ENCODE results near the gene CLEC16A. TPM values are rescaled to one million over a fixed set of nuclear protein-coding genes. Genes with fewer than 3 reads are reported as not detected.

The CLEC16A gene
- total RNA-seq, 1 experiment from 2014 or later, result 17.4 TPM

DNA sequence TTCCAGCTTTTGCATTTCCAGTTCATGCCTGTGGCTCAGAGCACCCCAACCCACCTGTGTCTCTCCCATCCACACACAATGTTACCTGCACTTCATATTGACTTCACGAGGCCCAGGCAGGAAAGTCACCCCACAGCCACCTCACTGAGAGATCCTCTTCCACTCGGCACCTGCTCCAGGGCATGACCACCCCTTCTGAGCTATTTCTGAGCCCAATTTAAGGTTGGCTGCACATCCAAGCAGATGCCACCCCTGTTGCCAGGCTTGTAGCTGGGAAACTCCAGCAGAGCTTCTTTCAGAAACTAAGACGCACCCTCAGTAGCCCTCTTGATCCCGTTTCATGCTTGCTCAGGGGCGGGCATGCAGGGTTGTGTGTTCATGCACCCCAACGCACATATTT lies 223.2 kb downstream of the CLEC16A start:
- DNase-seq, result no peak
- Histone ChIP-seq H2AFZ (ENCODE audit: low read length) (no peak overlapping the region), H3K4me1 (ENCODE audit: low read length) (no peaks in the 10 kb centered on the region), H3K4me3 (ENCODE audit: low read length) (no peak overlapping the region), H3K36me3 (ENCODE audit: insufficient read depth, low read length) (no peaks in the 10 kb centered on the region), H3K27me3 (ENCODE audit: low read length) (no peaks in the 10 kb centered on the region), H3K79me2 (ENCODE audit: low read length) (no peaks in the 10 kb centered on the region), H3K27ac (ENCODE audit: low read length) (no peak overlapping the region), H3K9me2 (replicated peaks; ENCODE audit: insufficient read depth, low read length) (no peaks in the 10 kb centered on the region), H3K4me2 (ENCODE audit: low read depth, low read length, poor library complexity, severe bottlenecking) (no peak overlapping the region), H3K9me3 (ENCODE audit: low read length) (no peaks in the 10 kb centered on the region), H4K20me1 (ENCODE audit: insufficient read depth, low read depth, low read length) (no peaks in the 10 kb centered on the region), H3K9ac (ENCODE audit: low read length) (no peak overlapping the region)

DNA sequence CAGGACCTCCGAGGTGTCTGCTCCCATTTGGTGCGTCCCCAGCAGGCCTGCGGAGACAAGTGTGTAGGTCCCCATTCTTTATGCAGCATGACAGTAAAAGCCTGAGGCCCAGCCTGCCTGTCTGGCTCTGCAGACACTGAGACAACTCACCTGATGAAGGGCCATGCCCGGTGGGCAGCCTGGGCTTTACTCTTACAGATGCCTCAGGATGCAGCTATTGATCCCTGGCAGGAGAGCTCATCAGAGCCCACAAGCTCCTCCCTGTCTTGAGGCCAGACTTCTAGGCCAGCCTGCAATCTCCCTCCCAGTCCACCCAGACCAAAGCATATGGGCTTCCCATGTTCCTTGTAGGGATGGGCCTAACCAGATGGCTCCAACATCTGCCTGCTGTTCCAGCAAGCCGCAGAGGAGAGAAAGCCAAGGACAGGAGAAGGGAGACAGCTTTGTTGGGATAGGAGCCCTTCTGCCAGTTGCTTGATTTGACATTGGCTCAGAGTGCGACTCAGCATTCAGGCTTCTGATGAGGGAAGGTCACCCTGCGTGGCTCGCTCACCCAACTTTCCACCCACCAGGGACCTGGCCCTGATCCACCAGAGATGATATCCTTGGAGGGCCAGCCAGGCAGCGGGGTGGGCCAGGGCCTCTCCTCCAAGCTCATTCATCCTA lies 224.2 kb downstream of the CLEC16A start:
- Histone ChIP-seq H3K27ac (ENCODE audit: low read length) (no peak overlapping the region), H3K9me3 (ENCODE audit: low read length) (no peaks in the 10 kb centered on the region), H2AFZ (ENCODE audit: low read length) (no peak overlapping the region), H3K9ac (ENCODE audit: low read length) (no peak overlapping the region), H3K9me2 (replicated peaks; ENCODE audit: insufficient read depth, low read length) (no peaks in the 10 kb centered on the region), H3K4me3 (ENCODE audit: low read length) (no peak overlapping the region), H3K4me1 (ENCODE audit: low read length) (no peaks in the 10 kb centered on the region), H3K4me2 (ENCODE audit: low read depth, low read length, poor library complexity, severe bottlenecking) (no peak overlapping the region), H3K36me3 (ENCODE audit: insufficient read depth, low read length) (no peaks in the 10 kb centered on the region), H4K20me1 (ENCODE audit: insufficient read depth, low read depth, low read length) (no peaks in the 10 kb centered on the region), H3K79me2 (ENCODE audit: low read length) (no peaks in the 10 kb centered on the region), H3K27me3 (ENCODE audit: low read length) (no peaks in the 10 kb centered on the region)
- DNase-seq, result no peak

DNA sequence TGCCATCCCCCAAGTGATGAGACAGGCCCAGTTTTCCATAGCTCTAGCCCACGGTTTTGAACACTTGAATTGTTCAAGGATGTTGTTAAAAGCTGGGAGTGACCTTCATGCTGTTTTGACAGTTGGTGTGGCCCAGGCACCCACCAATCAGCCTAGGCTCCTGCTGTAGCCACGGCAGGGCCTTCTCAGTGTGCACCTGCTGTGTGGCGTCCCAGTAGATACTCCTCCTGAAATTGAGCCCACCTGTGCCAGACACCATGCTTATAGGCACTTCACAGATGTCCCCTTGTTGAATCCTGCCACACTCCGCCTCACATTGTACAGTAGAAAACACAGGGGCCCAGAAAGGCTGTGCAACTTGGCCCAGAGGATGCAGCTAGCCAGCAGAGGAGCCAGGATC lies 225.3 kb downstream of the CLEC16A start:
- H3K9me2 ChIP-seq (replicated peaks; ENCODE audit: insufficient read depth, low read length), result no peaks in the 10 kb centered on the region
- no peaks in the 10 kb centered on the region for H3K27me3 ChIP-seq (ENCODE audit: low read length)
- no peak overlapping the region for H3K27ac ChIP-seq (ENCODE audit: low read length)
- no peaks in the 10 kb centered on the region for H3K79me2 ChIP-seq (ENCODE audit: low read length)
- H3K9me3 ChIP-seq (ENCODE audit: low read length), result no peaks in the 10 kb centered on the region
- H3K4me3 ChIP-seq (ENCODE audit: low read length), result no peak overlapping the region
- H3K4me2 ChIP-seq (ENCODE audit: low read depth, low read length, poor library complexity, severe bottlenecking), result no peak overlapping the region
- H3K4me1 ChIP-seq (ENCODE audit: low read length), result no peaks in the 10 kb centered on the region; the same call in 1 of the 2 replicates
- H3K9ac ChIP-seq (ENCODE audit: low read length), result no peak overlapping the region
- no peaks in the 10 kb centered on the region for H3K36me3 ChIP-seq (ENCODE audit: insufficient read depth, low read length)
- no peak for DNase-seq
- H4K20me1 ChIP-seq (ENCODE audit: insufficient read depth, low read depth, low read length), result no peaks in the 10 kb centered on the region
- H2AFZ ChIP-seq (ENCODE audit: low read length), result no peak overlapping the region

DNA sequence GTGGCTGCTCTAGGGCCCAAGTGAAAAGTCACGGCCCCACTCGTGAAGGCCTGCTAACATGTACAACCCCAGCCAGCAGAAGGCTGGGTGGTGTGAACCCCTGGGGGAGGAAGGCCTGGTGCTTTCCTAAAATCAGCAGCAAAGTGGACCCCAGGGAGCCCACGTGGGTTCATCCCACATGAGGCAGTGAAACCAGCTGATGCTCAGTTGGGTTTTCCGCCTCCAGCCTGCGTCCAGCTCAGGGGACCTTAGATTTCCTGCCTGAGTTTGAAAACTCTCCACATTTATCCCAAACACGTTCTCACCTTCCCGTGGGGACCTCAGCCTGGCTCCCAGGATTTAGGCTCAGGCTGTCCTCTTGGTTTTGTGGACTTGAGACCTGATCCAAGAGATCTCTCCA lies 225.8 kb downstream of the CLEC16A start:
- Histone ChIP-seq H2AFZ (ENCODE audit: low read length) (no peak overlapping the region), H3K4me2 (ENCODE audit: low read depth, low read length, poor library complexity, severe bottlenecking) (no peak overlapping the region), H3K36me3 (ENCODE audit: insufficient read depth, low read length) (no peaks in the 10 kb centered on the region), H3K9ac (ENCODE audit: low read length) (no peak overlapping the region), H3K9me3 (ENCODE audit: low read length) (no peaks in the 10 kb centered on the region), H3K27ac (ENCODE audit: low read length) (no peak overlapping the region), H3K79me2 (ENCODE audit: low read length) (no peaks in the 10 kb centered on the region), H3K4me3 (ENCODE audit: low read length) (no peak overlapping the region), H3K4me1 (ENCODE audit: low read length) (peaks cover 6% of the 10 kb centered on the region), H3K9me2 (replicated peaks; ENCODE audit: insufficient read depth, low read length) (no peaks in the 10 kb centered on the region), H4K20me1 (ENCODE audit: insufficient read depth, low read depth, low read length) (no peaks in the 10 kb centered on the region), H3K27me3 (ENCODE audit: low read length) (no peaks in the 10 kb centered on the region)
- DNase-seq, result no peak

DNA sequence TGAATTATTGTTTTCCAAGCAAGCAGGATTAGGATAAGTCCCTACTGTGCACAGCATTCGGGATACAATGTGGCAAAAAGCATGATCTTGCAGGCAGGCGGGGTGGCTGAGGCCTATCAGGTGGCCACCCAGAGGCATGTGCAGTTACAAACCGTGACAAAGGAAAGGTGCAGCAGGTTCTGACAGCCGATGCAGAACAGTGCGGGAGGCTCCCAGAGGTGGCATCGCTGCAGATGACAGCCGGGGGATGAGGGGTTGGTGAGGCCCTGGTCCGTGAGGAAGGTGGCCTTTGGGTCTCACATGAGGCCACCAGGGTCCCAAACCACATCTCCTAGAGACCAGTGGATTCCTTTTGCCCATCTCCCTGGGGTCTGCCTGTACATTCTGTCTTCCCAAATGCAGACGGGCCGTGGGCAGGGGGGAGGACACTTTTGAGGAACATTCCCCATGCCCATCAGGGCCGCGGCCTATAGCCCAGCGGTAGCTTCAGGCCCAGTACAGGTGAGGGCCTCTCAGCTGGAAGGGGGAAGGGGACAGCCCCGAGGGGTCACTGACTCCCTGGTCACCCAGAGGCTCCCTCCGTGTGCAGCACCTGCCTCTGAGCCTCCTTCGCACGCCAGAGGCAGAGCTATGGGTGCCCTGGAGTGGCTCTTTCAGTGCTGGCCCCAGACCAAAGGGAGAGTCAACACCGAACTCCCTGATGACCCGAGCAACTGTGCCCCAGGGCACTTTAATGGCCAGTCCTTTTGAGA lies 226.5 kb downstream of the CLEC16A start:
- no peaks in the 10 kb centered on the region for H3K9me2 ChIP-seq (replicated peaks; ENCODE audit: insufficient read depth, low read length)
- H3K9ac ChIP-seq (ENCODE audit: low read length), result no peak overlapping the region
- H3K36me3 ChIP-seq (ENCODE audit: insufficient read depth, low read length), result no peaks in the 10 kb centered on the region

DNA sequence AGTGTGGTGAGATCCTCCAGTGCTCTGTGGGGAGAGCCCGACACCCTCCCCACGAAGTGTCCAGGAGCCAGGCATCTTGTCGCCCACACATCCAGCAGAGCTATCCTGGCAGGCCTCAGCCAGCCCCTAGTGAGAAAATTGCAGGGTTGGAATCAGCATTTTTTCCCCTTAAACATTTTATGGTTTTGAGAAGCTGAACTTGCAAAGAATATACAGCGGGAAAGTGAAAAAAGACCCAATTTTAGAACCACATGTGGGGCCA lies 227.0 kb downstream of the CLEC16A start:
- H3K36me3 ChIP-seq (ENCODE audit: insufficient read depth, low read length), result no peaks in the 10 kb centered on the region
- H4K20me1 ChIP-seq (ENCODE audit: insufficient read depth, low read depth, low read length), result no peaks in the 10 kb centered on the region
- no peak overlapping the region for H2AFZ ChIP-seq (ENCODE audit: low read length)
- H3K9me3 ChIP-seq (ENCODE audit: low read length), result no peaks in the 10 kb centered on the region
- H3K4me3 ChIP-seq (ENCODE audit: low read length), result no peak overlapping the region
- no peaks in the 10 kb centered on the region for H3K79me2 ChIP-seq (ENCODE audit: low read length)
- DNase-seq, result no peak
- H3K4me2 ChIP-seq (ENCODE audit: low read depth, low read length, poor library complexity, severe bottlenecking), result no peak overlapping the region
- H3K9me2 ChIP-seq (replicated peaks; ENCODE audit: insufficient read depth, low read length), result no peaks in the 10 kb centered on the region
- H3K4me1 ChIP-seq (ENCODE audit: low read length), result peaks cover 15% of the 10 kb centered on the region
- no peak overlapping the region for H3K27ac ChIP-seq (ENCODE audit: low read length)
- H3K27me3 ChIP-seq (ENCODE audit: low read length), result no peaks in the 10 kb centered on the region
- H3K9ac ChIP-seq (ENCODE audit: low read length), result no peak overlapping the region

More for the DNA sequence above, 226.5 kb downstream of the CLEC16A start:
- H3K9me3 ChIP-seq (ENCODE audit: low read length), result no peaks in the 10 kb centered on the region
- no peak overlapping the region for H2AFZ ChIP-seq (ENCODE audit: low read length)
- no peak overlapping the region for H3K4me2 ChIP-seq (ENCODE audit: low read depth, low read length, poor library complexity, severe bottlenecking)
- H4K20me1 ChIP-seq (ENCODE audit: insufficient read depth, low read depth, low read length), result no peaks in the 10 kb centered on the region
- DNase-seq, result no peak
- H3K4me3 ChIP-seq (ENCODE audit: low read length), result no peak overlapping the region
- H3K27ac ChIP-seq (ENCODE audit: low read length), result no peak overlapping the region
- H3K79me2 ChIP-seq (ENCODE audit: low read length), result no peaks in the 10 kb centered on the region
- H3K4me1 ChIP-seq (ENCODE audit: low read length), result peaks cover 12% of the 10 kb centered on the region
- no peaks in the 10 kb centered on the region for H3K27me3 ChIP-seq (ENCODE audit: low read length)

DNA sequence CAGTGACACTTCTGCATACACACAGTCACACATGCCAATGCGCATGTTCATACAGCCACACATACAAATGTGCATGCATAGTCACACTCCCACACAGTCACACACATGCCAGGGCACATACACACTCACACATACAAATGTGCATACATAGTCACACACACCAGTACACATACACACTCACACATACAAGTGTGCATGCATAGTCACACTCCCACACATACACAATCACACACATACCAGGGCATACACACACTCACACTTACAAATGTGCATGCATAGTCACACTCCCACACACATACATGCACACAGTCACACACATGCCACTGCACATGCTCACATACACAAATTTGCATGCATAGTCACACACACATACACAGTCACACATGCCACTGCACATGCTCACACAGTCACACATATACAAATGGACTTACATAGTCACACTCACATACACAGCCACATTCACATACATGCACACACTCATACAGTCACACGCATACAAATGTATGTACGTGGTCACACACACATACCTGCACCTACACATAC lies 227.5 kb downstream of the CLEC16A start:
- no peaks in the 10 kb centered on the region for H3K27me3 ChIP-seq (ENCODE audit: low read length)
- H3K9me3 ChIP-seq (ENCODE audit: low read length), result no peaks in the 10 kb centered on the region
- no peak overlapping the region for H3K4me2 ChIP-seq (ENCODE audit: low read depth, low read length, poor library complexity, severe bottlenecking)
- H2AFZ ChIP-seq (ENCODE audit: low read length), result no peak overlapping the region
- H3K9me2 ChIP-seq (replicated peaks; ENCODE audit: insufficient read depth, low read length), result no peaks in the 10 kb centered on the region
- H3K79me2 ChIP-seq (ENCODE audit: low read length), result no peaks in the 10 kb centered on the region
- no peak for DNase-seq
- H4K20me1 ChIP-seq (ENCODE audit: insufficient read depth, low read depth, low read length), result no peaks in the 10 kb centered on the region
- no peak overlapping the region for H3K4me3 ChIP-seq (ENCODE audit: low read length)
- peaks cover 15% of the 10 kb centered on the region for H3K4me1 ChIP-seq (ENCODE audit: low read length)
- no peak overlapping the region for H3K9ac ChIP-seq (ENCODE audit: low read length)
- no peak overlapping the region for H3K27ac ChIP-seq (ENCODE audit: low read length)
- no peaks in the 10 kb centered on the region for H3K36me3 ChIP-seq (ENCODE audit: insufficient read depth, low read length)

DNA sequence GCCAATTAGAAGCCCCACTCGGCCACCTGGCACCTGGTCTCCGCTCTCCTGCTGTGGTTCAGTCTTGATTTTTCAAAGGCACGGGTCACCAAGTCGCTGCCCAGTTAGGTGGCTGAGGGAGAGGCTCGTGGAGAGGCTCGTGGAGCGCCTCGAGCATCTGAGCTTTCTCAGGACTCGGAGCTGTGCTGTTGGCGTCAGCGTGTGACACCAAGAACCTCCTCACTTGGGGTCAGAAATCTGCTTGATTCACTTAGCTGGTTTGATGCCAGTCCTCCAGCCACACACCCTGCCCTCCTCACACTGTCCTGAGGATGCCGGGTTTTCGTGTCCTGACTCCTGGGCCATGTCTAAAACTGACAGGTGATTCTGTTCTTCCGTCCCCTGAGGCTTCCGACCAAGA lies 229.1 kb downstream of the CLEC16A start:
- H3K27ac ChIP-seq (ENCODE audit: low read length), result no peak overlapping the region
- H2AFZ ChIP-seq (ENCODE audit: low read length), result no peak overlapping the region
- no peaks in the 10 kb centered on the region for H3K79me2 ChIP-seq (ENCODE audit: low read length)
- no peak overlapping the region for H3K4me3 ChIP-seq (ENCODE audit: low read length)
- no peaks in the 10 kb centered on the region for H4K20me1 ChIP-seq (ENCODE audit: insufficient read depth, low read depth, low read length)
- no peak overlapping the region for H3K4me2 ChIP-seq (ENCODE audit: low read depth, low read length, poor library complexity, severe bottlenecking)
- DNase-seq, result no peak
- no peak overlapping the region for H3K9ac ChIP-seq (ENCODE audit: low read length)
- no peaks in the 10 kb centered on the region for H3K27me3 ChIP-seq (ENCODE audit: low read length)
- H3K9me3 ChIP-seq (ENCODE audit: low read length), result no peaks in the 10 kb centered on the region
- H3K4me1 ChIP-seq (ENCODE audit: low read length), result peaks cover 15% of the 10 kb centered on the region
- no peaks in the 10 kb centered on the region for H3K9me2 ChIP-seq (replicated peaks; ENCODE audit: insufficient read depth, low read length)
- H3K36me3 ChIP-seq (ENCODE audit: insufficient read depth, low read length), result no peaks in the 10 kb centered on the region

Data from Karpas-422 (cell line).